A549 treated with CpdA at 1 μM for 4 hours (cell line): ENCODE results near the gene IVNS1ABP. TPM values are rescaled to one million over a fixed set of nuclear protein-coding genes. Genes with fewer than 3 reads are reported as not detected.

Experiments
- total RNA-seq: library from RNA; stranded (reverse); fragments of 200-300 nt; extraction: Qiagen RNA extraction; gene quantifications from 5 replicates; pipeline ENCODE4 v1.2.3, GENCODE V29; 2022; ENCODE audit warnings: low read depth

Gene IVNS1ABP
- 23.0 to 29.4 TPM (median 25.5 TPM) in 5 replicates for total RNA-seq

DNA sequence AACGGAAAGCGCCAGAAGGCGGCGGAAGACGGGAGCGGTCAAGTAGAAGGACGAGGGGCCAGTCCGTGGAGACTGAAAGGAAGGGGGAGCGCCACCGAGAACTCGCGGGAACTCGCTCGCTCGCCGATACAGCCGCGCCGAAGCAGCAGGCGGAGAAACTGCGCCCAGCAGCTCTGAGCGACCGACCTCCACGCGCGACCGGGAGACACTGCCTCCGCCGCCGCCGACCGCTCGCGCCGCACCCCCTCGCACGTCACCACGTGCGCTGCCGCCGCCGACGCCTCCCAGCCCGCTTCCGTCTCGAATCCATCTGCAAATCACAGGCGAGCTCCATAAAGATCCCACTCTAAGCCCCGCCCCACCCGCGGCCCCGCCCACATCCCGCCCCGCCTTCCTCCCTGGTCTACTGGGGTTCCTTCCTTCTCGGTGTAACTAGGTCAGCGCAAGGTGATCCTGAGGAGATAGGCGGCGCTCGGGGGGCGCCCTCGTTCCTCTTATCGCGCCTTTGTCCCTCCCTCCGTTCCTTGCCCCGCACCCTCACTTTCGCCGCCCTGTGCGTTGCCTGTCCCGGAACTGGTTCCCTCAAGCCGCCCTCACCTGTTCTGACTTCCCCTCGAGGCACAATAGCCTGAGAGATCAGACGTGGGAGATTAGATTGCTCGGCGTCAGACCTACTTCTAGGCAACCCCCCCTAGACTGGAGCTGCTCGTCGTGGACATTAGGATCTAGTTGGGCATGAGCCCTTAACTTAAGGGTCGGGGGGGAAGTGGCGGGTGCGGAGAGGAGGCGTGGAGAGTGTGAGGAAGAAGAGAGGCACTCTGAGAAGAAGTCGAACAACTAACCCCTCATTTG, at the start of gene IVNS1ABP:
TSS of gene IVNS1ABP (minus strand) at position 210 of the 852 bp plus-strand sequence. CDS start 7,750 bp downstream, outside the sequence.

Other genes with a start within 250 kb of the IVNS1ABP start
- 13.2 to 16.7 TPM (median 15.2 TPM) in 5 replicates for gene TRMT1L, start 160.3 kb downstream of the IVNS1ABP start, total RNA-seq
- gene SWT1, start 160.1 kb downstream of the IVNS1ABP start, total RNA-seq: 1.1 to 2.6 TPM (median 1.5 TPM) in 5 replicates